ENCODE results near the gene NR2F1-AS1.
"Not testable (repeated sequence)": the region's sequence is repeated elsewhere in the genome, so short reads cannot be mapped to it uniquely, and the experiment has no call there.

The NR2F1-AS1 gene

GRCh38 chr5:93423300-93423699 lies 157.7 kb downstream of the NR2F1-AS1 start:
- DNase-seq: no peak

GRCh38 chr5:93422652-93423280 lies 158.3 kb downstream of the NR2F1-AS1 start:
- DNase-seq: no peak

GRCh38 chr5:93421987-93422401 lies 159.0 kb downstream of the NR2F1-AS1 start:
- DNase-seq: no peak

- no peak for DNase-seq
Observed at GRCh38 chr5:93421468-93421867, 159.6 kb downstream of the NR2F1-AS1 start.

- DNase-seq: no peak
Observed at GRCh38 chr5:93417490-93417889, 163.5 kb downstream of the NR2F1-AS1 start.

- no peak for DNase-seq
Observed at GRCh38 chr5:93415819-93416218, 165.2 kb downstream of the NR2F1-AS1 start.

GRCh38 chr5:93411716-93412115 lies 169.3 kb downstream of the NR2F1-AS1 start:
- DNase-seq: no peak

- DNase-seq: no peak
Observed at GRCh38 chr5:93409691-93410090, 171.3 kb downstream of the NR2F1-AS1 start.

GRCh38 chr5:93407454-93407853 lies 173.6 kb downstream of the NR2F1-AS1 start:
- DNase-seq: no peak

GRCh38 chr5:93406971-93407401 lies 174.0 kb downstream of the NR2F1-AS1 start:
- no peak for DNase-seq

GRCh38 chr5:93404246-93404645 lies 176.8 kb downstream of the NR2F1-AS1 start:
- DNase-seq: no peak

- no peak for DNase-seq
Observed at GRCh38 chr5:93403141-93403928, 177.7 kb downstream of the NR2F1-AS1 start.

GRCh38 chr5:93402451-93402850 lies 178.6 kb downstream of the NR2F1-AS1 start:
- DNase-seq: no peak

GRCh38 chr5:93401634-93402213 lies 179.3 kb downstream of the NR2F1-AS1 start:
- DNase-seq: no peak

GRCh38 chr5:93399675-93400074 lies 181.3 kb downstream of the NR2F1-AS1 start:
- no peak for DNase-seq

GRCh38 chr5:93395971-93396379 lies 185.0 kb downstream of the NR2F1-AS1 start:
- DNase-seq: no peak

GRCh38 chr5:93395010-93395409 lies 186.0 kb downstream of the NR2F1-AS1 start:
- DNase-seq: no peak

- no peak for DNase-seq
Observed at GRCh38 chr5:93394301-93394700, 186.7 kb downstream of the NR2F1-AS1 start.

- not testable (repeated sequence) for DNase-seq
Observed at GRCh38 chr5:93391169-93391568, 189.8 kb downstream of the NR2F1-AS1 start.

- no peak for DNase-seq
Observed at GRCh38 chr5:93385655-93386054, 195.4 kb downstream of the NR2F1-AS1 start.

GRCh38 chr5:93384995-93385394 lies 196.0 kb downstream of the NR2F1-AS1 start:
- DNase-seq: no peak

- no peak for DNase-seq
Observed at GRCh38 chr5:93384026-93384425, 197.0 kb downstream of the NR2F1-AS1 start.

GRCh38 chr5:93382188-93382825 lies 198.7 kb downstream of the NR2F1-AS1 start:
- no peak for DNase-seq

- DNase-seq: no peak
Observed at GRCh38 chr5:93381057-93381456, 200.0 kb downstream of the NR2F1-AS1 start.

Data from suppressor macrophage treated with lipopolysaccharide for 4 hours (primary cell).